Osteocyte (in vitro differentiated cells): ENCODE results near the gene TREH. TPM values are rescaled to one million over a fixed set of nuclear protein-coding genes. Genes with fewer than 3 reads are reported as not detected.
A peak's percentile ranks its signal among the peaks of the same experiment; 100 is the strongest.

ENCODE experiments used
- DNase-seq: peaks from one replicate; pipeline ENCODE4 v3.0.0; 2021; ENCODE audit warnings: mixed read lengths; ENCODE audit not compliant: unreplicated experiment; ENCODE audit errors: extremely low spot score
- H3K27ac Mint-ChIP-seq: one replicate; pipeline ENCODE4 v1.8.0; 2021; ENCODE audit warnings: mild to moderate bottlenecking, mixed read lengths; ENCODE audit not compliant: unreplicated experiment
- H3K27me3 Mint-ChIP-seq: one replicate; pipeline ENCODE4 v1.8.0; 2021; ENCODE audit warnings: mixed read lengths; ENCODE audit not compliant: unreplicated experiment
- H3K36me3 Mint-ChIP-seq: one replicate; pipeline ENCODE4 v1.8.0; 2021; ENCODE audit warnings: mixed read lengths; ENCODE audit not compliant: unreplicated experiment
- H3K4me1 Mint-ChIP-seq: one replicate; pipeline ENCODE4 v1.8.0; 2021; ENCODE audit warnings: mixed read lengths; ENCODE audit not compliant: unreplicated experiment
- H3K4me3 Mint-ChIP-seq: one replicate; pipeline ENCODE4 v1.8.0; 2021; ENCODE audit warnings: mild to moderate bottlenecking, moderate library complexity, mixed read lengths; ENCODE audit not compliant: unreplicated experiment
- H3K9me3 Mint-ChIP-seq: one replicate; pipeline ENCODE4 v1.8.0; 2021; ENCODE audit warnings: mixed read lengths; ENCODE audit not compliant: unreplicated experiment
- total RNA-seq: library from RNA; stranded (reverse); gene quantifications from 2 replicates; pipeline ENCODE4 v1.2.1, GENCODE V29; 2021
- TF ChIP-seq, protein P1 (sequence below): fragments of 200-600 bp; sonication (generic); IDR thresholded peaks from 2 replicates; pipeline ENCODE4 v1.5.0; 2021; ENCODE audit warnings: antibody characterized with exemption, mild to moderate bottlenecking, moderate library complexity

The TREH gene
- total RNA-seq, 1 donor from 2014 or later: not detected

GRCh38 chr11:118633979-118634378, 45.5 kb downstream of the TREH start:
- Mint-ChIP-seq H3K9me3 (no peaks in the 10 kb centered on the region), H3K27ac (peak overlapping the region; percentile 31), H3K4me3 (no peak overlapping the region), H3K4me1 (peaks cover 6% of the 10 kb centered on the region), H3K36me3 (peaks cover 44% of the 10 kb centered on the region), H3K27me3 (no peaks in the 10 kb centered on the region)
- TF ChIP-seq, protein P1, sequence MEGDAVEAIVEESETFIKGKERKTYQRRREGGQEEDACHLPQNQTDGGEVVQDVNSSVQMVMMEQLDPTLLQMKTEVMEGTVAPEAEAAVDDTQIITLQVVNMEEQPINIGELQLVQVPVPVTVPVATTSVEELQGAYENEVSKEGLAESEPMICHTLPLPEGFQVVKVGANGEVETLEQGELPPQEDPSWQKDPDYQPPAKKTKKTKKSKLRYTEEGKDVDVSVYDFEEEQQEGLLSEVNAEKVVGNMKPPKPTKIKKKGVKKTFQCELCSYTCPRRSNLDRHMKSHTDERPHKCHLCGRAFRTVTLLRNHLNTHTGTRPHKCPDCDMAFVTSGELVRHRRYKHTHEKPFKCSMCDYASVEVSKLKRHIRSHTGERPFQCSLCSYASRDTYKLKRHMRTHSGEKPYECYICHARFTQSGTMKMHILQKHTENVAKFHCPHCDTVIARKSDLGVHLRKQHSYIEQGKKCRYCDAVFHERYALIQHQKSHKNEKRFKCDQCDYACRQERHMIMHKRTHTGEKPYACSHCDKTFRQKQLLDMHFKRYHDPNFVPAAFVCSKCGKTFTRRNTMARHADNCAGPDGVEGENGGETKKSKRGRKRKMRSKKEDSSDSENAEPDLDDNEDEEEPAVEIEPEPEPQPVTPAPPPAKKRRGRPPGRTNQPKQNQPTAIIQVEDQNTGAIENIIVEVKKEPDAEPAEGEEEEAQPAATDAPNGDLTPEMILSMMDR: no peak
- no peak for DNase-seq

DNA sequence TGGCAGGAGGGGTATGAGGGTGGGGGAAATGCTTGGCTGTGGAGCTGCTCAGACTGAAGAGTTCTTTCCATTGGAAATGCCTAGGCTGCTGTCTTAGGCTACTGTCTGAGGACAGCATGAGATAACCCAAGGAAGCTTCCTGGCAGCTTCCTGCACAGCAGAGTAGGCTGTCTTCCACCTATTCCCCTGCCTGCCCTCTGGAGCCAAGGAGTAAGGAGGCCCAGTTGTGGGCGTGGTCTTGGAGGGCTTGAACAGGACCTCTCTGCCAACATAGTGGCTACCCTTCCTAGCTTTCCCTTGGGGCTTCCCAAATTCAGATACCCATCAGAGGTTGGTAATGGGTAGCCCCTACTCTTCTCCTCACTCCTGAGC, 46.1 kb downstream of the TREH start:
- peaks cover 46% of the 10 kb centered on the region for H3K36me3 Mint-ChIP-seq
- H3K27me3 Mint-ChIP-seq: no peaks in the 10 kb centered on the region
- no peak for DNase-seq
- H3K27ac Mint-ChIP-seq: no peak overlapping the region
- H3K9me3 Mint-ChIP-seq: no peaks in the 10 kb centered on the region
- peaks cover 7% of the 10 kb centered on the region for H3K4me1 Mint-ChIP-seq
- TF ChIP-seq, protein P1: no peak
- no peak overlapping the region for H3K4me3 Mint-ChIP-seq

DNA sequence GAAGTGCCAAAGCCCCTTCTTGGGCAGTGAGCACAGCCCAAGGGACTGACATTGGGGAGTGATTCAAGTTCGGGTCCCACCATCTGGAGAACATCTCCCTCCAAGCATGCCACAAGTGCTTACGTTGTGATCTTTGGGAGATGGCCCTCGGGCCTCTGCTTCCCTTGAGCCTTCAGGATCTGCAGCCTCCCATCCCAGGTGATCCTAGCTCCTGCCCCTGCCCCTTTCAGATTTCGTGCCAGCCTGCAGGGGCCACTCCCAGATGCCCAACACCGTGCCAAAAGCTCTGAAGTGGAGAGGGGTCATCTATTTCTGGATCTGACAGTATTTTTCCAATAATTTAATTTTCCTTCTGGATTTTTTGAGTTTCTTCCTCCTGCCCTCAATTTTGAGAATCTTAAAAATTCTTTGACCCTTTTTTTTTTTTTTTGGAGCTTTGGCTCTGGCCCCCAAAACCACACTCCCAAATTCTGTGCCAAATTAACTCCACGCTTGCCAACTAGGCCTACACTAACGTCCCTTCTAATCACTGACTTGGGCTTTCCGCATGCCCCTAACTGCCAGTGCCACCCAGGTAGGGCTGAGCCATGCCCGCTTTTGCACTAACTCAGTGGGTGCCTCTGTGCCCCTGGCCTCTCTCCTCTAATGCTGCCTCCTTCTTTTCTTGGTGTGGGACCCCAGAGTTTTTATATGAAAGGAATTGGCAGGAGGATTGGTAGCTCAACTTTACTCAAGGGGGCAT, 46.7 kb downstream of the TREH start:
- TF ChIP-seq, protein P1: no peak
- no peaks in the 10 kb centered on the region for H3K27me3 Mint-ChIP-seq
- H3K27ac Mint-ChIP-seq: peak overlapping the region; percentile 47
- peaks cover 47% of the 10 kb centered on the region for H3K36me3 Mint-ChIP-seq
- DNase-seq: no peak
- no peak overlapping the region for H3K4me3 Mint-ChIP-seq
- H3K4me1 Mint-ChIP-seq: peaks cover 7% of the 10 kb centered on the region
- no peaks in the 10 kb centered on the region for H3K9me3 Mint-ChIP-seq

- Mint-ChIP-seq H3K36me3 (peaks cover 54% of the 10 kb centered on the region), H3K27ac (no peak overlapping the region), H3K4me3 (no peak overlapping the region), H3K27me3 (no peaks in the 10 kb centered on the region), H3K4me1 (peaks cover 7% of the 10 kb centered on the region), H3K9me3 (no peaks in the 10 kb centered on the region)
- TF ChIP-seq, protein P1: no peak
- DNase-seq: no peak
Observed at GRCh38 chr11:118631142-118631909, 48.1 kb downstream of the TREH start.
